ENCODE results near the gene BCKDHA. TPM values are rescaled to one million over a fixed set of nuclear protein-coding genes. Genes with fewer than 3 reads are reported as not detected.
A peak's percentile ranks its signal among the peaks of the same experiment; 100 is the strongest.
"Not testable (repeated sequence)": the region's sequence is repeated elsewhere in the genome, so short reads cannot be mapped to it uniquely, and the experiment has no call there.

Gene BCKDHA
- total RNA-seq, 1 experiment from 2014 or later = 32.6 TPM

GRCh38 chr19:41403181-41403970, 5.8 kb downstream of the BCKDHA start:
- DNase-seq (ENCODE audit: low spot score) = no peak

GRCh38 chr19:41405776-41406175, 8.2 kb downstream of the BCKDHA start:
- DNase-seq (ENCODE audit: low spot score) = no peak

- no peak for DNase-seq (ENCODE audit: low spot score)
Measured at GRCh38 chr19:41407271-41407670, 9.7 kb downstream of the BCKDHA start.

GRCh38 chr19:41408256-41408655, 10.6 kb downstream of the BCKDHA start:
- no peak for DNase-seq (ENCODE audit: low spot score)

- DNase-seq (ENCODE audit: low spot score) = not testable (repeated sequence)
Measured at GRCh38 chr19:41408846-41409245, 11.2 kb downstream of the BCKDHA start.

GRCh38 chr19:41409288-41409687, 11.7 kb downstream of the BCKDHA start:
- DNase-seq (ENCODE audit: low spot score) = peak; percentile 31

GRCh38 chr19:41410336-41411054, 12.9 kb downstream of the BCKDHA start:
- no peak for DNase-seq (ENCODE audit: low spot score)

- DNase-seq (ENCODE audit: low spot score) = no peak
Measured at GRCh38 chr19:41411100-41411967, 13.7 kb downstream of the BCKDHA start.

- no peak for DNase-seq (ENCODE audit: low spot score)
Measured at GRCh38 chr19:41411968-41412265, 14.3 kb downstream of the BCKDHA start.

GRCh38 chr19:41412953-41413352, 15.3 kb downstream of the BCKDHA start:
- no peak for DNase-seq (ENCODE audit: low spot score)

- DNase-seq (ENCODE audit: low spot score) = no peak
Measured at GRCh38 chr19:41413947-41414346, 16.3 kb downstream of the BCKDHA start.

GRCh38 chr19:41414461-41414860, 16.8 kb downstream of the BCKDHA start:
- DNase-seq (ENCODE audit: low spot score) = no peak

- DNase-seq (ENCODE audit: low spot score) = no peak
Measured at GRCh38 chr19:41415154-41415571, 17.5 kb downstream of the BCKDHA start.

GRCh38 chr19:41416194-41416674, 18.6 kb downstream of the BCKDHA start:
- DNase-seq (ENCODE audit: low spot score) = no peak

GRCh38 chr19:41420101-41420880, 22.7 kb downstream of the BCKDHA start:
- DNase-seq (ENCODE audit: low spot score) = no peak

GRCh38 chr19:41421314-41421713, 23.7 kb downstream of the BCKDHA start:
- no peak for DNase-seq (ENCODE audit: low spot score)

- no peak for DNase-seq (ENCODE audit: low spot score)
Measured at GRCh38 chr19:41421973-41422372, 24.4 kb downstream of the BCKDHA start.

- DNase-seq (ENCODE audit: low spot score) = no peak
Measured at GRCh38 chr19:41422456-41422855, 24.8 kb downstream of the BCKDHA start.

GRCh38 chr19:41422955-41423354, 25.3 kb downstream of the BCKDHA start:
- no peak for DNase-seq (ENCODE audit: low spot score)

- DNase-seq (ENCODE audit: low spot score) = no peak
Measured at GRCh38 chr19:41424335-41425173, 26.9 kb downstream of the BCKDHA start.
